ACHN (cell line): ENCODE measurements around the gene SIX3.

Source experiments
- DNase-seq: peaks from one replicate; pipeline ENCODE4 v3.0.0-alpha.2; 2015
- in situ Hi-C: cut with HindIII; loops from 2 replicates; pipeline ENCODE4 v1.10.0; 2017; ENCODE audit warnings: low sequenced_read_pairs, low pct_ligation_motif_present, low pct_unique_long_range_greater_than_20kb

SIX3 gene

DNA sequence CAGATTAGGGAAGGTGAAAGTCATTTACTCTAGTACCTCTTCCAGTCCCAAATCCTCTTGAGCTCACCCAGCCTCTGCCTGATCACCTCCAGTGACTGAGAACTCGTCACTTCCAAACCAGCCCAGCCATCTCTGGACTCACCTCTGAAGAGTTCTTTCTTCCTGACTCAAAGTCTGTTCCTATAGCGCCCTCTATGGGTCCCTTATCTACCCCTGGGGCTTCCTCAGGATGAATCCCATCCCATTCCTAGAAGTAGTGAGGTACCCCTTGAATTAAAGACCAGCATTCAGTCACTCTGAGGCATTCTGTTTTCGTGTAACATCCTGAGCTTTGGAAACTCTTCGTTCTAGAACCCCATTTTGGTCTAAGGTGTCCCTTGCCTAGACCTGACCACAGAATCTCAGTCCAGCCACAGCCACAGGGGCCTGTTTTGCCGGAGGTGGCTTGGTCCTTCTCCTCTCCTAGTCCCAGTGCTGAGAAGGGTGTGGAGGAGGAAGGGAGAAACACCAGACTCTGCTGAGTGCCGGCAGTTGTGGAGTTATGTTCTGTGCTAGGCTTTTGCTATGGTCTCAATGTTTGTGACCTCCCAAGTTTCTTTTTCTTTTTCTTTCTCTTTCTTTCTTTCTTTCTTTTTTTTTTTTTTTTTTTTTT, 32.7 kb downstream of the SIX3 start:
- DNase-seq = peak; percentile 74
- in situ Hi-C loops = no loop called here

DNA sequence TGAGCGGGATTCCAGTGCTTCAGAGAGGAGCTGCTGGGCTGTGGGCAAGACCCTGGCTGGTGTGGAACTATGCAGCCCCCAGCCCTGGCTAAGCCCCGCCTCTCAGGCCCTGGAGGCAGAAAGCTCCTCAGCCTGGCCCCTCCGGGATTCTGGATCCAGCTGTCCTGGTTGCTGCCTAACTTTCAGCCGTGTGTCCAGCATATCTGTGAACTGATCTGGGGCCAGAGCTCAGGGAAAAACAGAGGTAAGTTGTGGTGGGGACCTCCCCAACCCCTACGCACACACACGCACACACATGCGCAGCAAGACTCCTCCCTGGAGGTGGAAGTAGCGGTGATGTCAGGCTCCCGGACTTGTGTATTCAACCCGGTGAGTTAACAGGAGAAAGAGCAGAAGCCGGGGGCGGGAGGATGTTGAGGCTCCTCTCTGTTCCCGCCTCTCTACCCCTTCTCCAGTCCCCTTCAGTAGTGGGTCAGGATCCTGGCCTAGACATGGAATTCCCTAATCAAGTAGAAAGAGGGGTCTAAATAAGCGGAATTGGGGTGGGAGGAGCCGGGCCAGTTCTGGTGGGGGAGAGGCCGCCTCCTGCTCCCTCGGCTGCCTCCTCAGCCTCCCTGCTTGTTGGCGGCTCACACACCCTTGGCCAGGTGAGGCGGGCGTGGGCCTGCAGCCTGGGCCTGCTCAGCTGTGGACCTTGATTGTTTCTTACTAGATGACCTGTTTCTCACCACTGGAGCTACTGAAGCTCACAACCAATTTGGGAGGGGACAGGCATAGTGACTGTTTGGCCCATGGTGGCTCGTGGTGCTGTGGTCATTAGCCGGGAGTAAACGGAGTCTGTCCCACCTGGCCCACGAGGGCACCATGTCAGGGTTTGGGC, 34.3 kb downstream of the SIX3 start:
- in situ Hi-C loops = loop anchor here (25.0 kb wide), 1 partner anchor 511 kb away; no protein-coding TSS in a partner anchor
- no peak for DNase-seq

DNA sequence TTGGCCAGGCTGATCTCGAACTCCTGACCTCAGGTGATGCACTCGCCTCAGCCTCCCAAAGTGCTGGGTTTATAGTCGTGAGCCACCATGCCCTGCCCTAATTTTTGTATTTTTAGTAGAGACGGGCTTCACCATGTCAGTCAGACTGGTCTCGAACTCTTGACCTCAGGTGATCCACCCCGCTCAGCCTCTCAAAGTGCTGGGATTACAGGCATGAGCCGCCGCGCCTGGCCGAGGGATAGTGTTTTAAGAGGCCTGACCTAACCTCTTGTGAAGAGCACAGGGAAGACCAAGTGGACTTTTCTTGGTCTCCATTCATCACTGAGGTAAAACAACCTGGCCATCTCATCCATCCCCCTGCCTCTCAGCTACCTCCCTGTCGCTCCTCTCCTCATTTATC, 38.1 kb downstream of the SIX3 start:
- no peak for DNase-seq
- in situ Hi-C loops = loop anchor here (25.0 kb wide), 1 partner anchor 508 kb away; no protein-coding TSS in a partner anchor

DNA sequence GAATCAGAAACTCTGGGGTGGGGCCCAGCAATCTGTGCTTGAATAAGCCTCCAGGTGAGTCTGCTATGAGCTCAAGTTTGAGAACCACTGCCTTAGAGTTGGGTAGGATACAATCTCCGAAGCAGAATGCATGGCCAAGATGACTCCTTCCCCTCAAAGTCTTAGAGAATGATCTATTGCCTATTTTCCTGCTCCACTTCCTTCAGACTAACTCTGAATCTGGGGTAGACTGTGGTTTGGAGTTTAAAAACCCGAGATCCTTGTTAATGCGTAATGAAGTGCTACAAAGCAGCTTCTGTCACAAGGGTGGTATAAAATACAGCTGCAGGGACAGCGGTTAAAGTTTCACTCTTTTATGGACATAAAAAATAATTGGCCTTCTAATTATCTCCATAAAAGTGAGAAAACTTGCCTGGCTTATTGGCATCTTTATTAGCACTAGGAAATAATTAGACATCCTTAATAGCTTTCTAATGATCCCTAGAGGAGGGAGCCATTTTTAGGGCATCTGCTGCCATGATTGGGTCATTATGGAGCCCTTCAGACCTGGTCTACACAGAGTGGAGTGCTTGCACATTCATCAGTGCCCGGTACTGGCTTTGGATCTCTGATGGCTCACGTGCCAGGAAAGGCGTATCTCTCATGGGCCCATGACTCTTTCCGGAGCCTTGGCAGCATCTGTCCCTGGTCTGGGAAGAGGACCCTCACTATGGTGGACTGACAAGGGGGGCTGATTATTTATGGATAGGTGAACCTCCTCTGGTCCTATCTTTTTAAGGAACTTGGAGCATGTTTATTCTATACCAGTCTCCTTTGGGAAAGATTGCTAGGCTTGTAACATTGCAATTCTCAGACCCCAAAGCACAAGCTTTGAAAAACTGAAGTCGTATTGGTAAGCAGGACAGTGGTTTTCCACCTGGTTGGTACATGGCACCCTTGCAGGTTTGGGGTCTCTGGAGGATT, 39.5 kb downstream of the SIX3 start:
- no peak for DNase-seq
- in situ Hi-C loops = loop anchor here (25.0 kb wide), 1 partner anchor 506 kb away; no protein-coding TSS in a partner anchor

DNA sequence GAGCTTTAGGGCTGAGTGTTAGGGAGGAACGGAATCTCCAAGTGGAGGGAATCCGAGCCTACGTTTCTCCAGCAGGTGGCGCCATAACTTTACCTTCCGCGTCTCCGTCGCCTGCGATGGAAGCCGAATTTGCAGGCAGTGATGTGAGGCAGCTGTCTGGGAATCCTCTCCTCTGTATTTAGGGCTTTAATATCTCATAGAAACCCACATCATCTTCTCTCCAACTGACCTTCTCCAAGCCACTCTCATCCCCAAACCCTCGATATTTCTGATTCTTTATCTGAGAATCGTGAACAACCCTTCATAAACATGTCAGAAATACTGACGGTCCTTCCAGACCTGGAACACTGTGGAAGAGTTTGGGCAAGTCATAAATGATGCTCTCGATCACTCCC, 40.2 kb downstream of the SIX3 start:
- in situ Hi-C loops = loop anchor here (25.0 kb wide), 1 partner anchor 506 kb away; no protein-coding TSS in a partner anchor
- peak; percentile 74 for DNase-seq

DNA sequence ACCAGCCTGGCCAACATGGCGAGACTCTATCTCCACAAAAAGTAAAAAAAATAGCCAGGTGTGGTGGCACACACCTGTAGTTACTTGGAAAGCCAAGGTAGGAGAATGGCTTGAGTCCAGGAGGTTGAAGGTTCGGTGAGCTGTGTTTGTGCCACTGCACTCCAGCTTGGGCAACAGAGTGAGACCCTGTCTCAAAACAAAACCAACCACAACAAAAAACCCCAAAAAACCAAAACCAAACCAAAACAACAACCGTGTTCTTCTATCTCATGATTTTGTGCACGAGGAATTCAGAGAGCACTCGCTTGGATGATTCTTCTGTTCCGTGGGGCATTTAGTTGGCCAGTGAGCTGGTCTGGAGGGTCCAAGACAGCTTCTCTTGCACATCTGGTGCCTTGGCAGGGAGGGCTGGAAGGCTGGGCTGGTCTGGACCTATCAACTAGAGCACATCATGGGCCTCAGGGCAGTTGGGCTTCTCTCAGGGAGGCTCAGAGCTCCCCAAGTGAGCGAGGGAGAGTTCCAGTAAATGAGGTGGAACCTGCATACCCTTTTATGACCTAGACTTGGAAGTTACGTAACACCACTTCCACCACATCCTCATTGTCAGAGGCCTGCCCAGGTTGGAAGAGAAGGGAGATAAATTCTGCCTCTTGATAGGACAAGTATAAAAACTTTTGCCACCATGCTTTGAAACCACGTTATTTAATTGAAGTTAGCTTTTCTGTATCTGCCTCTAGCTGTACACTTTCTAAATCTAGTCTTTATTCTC, 42.5 kb downstream of the SIX3 start:
- no peak for DNase-seq
- in situ Hi-C loops = loop anchor here (25.0 kb wide), 1 partner anchor 503 kb away; no protein-coding TSS in a partner anchor

DNA sequence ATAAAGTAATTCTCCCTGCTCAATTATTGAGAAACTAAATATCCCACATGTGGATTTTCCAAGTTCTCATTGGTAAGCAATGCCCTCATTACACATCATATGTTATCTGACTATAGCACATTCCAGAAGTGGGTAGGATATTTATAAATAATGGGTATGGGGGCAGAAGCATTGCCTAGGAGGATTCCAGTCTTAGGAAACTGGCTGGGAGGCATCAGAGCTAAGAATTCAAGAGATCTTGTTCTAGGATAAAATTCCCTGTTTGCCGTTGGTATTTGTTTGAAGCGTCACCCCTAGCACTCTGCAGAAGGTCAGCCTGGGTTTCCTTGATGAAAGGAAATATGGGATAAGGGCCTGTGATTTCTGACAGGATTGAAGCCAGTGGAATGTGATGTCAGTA, 47.7 kb downstream of the SIX3 start:
- no peak for DNase-seq
- in situ Hi-C loops = loop anchor here (25.0 kb wide), 1 partner anchor 498 kb away; no protein-coding TSS in a partner anchor

DNA sequence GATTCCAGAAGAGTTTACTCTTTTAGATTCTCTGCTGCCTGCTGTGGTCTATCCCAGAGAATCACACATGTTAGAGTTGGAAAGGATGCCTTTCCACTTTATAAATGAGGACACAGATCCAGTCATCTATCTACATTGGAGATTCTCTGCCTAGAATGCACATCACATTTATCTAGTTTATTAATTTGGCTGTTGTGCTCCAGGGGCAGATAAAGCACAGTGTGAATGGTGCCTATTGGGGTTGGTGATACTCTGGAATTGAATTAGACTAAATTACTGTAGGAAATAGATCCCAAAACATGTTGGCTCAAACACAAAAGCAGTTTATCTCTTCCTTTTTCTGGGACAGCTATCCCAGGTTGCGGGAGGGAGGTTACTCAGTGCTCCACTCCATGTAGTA, 52.9 kb downstream of the SIX3 start:
- in situ Hi-C loops = loop anchor here (25.0 kb wide), 1 partner anchor 493 kb away; no protein-coding TSS in a partner anchor
- no peak for DNase-seq
